IPS-15b (cell line): ENCODE measurements around the gene PLIN4.

Source experiments
- H3K27me3 ChIP-seq: one replicate; pipeline ENCODE4 v1.6.1; 2013; ENCODE audit warnings: low read length; ENCODE audit not compliant: control insufficient read depth, insufficient read depth
- H3K36me3 ChIP-seq: one replicate; pipeline ENCODE4 v1.6.1; 2013; ENCODE audit warnings: low read length; ENCODE audit not compliant: control insufficient read depth, insufficient read depth
- H3K4me1 ChIP-seq: one replicate; pipeline ENCODE4 v1.6.1; 2013; ENCODE audit warnings: mild to moderate bottlenecking, low read length; ENCODE audit not compliant: control insufficient read depth, insufficient read depth
- H3K4me3 ChIP-seq: one replicate; pipeline ENCODE4 v1.5.1; 2013; ENCODE audit warnings: low read depth, low read length
- H3K9ac ChIP-seq: one replicate; pipeline ENCODE4 v1.6.1; 2013; ENCODE audit warnings: low read depth, mild to moderate bottlenecking, low read length
- H3K9me3 ChIP-seq: one replicate; pipeline ENCODE4 v1.6.1; 2013; ENCODE audit warnings: mild to moderate bottlenecking, low read length; ENCODE audit not compliant: control insufficient read depth, insufficient read depth

Gene PLIN4

DNA sequence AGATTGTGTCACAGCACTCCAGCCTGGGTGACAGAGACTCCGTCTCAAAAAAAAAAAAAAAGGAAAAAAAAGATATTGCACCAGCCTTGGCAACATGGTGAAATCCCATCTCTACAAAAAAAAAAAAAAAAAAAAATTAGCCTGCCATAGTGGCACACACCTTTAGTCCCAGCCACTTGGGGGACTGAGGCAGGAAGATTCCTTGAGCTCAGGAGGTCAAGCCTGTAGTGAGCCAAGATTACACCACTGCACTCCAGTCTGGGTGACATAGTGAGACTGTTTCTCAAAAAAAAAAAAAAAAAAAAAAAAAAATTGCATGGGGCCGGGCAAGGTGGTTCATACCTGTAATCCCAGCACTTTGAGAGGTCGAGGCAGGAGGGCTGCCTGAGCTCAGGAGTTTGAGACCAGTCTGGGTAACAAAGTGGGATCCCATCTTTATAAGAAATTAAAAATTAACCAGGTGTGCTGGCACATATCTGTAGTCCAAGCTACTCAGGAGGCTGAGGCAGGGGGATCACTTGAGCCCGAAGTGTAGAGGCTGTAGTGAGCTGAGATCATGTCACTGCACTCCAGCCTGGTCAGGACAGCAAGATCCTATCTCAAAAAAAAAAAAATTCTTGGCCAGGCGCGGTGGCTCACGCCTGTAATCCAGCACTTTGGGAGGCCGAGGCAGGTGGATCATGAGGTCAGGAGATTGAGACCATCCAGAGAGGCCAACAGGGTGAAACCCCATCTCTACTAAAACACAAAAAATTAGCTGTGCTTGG, 53.3 kb downstream of the PLIN4 start:
- Histone ChIP-seq H3K9ac (no peak overlapping the region), H3K4me3 (no peak overlapping the region), H3K36me3 (no peaks in the 10 kb centered on the region), H3K27me3 (no peaks in the 10 kb centered on the region), H3K9me3 (no peaks in the 10 kb centered on the region), H3K4me1 (no peaks in the 10 kb centered on the region)

DNA sequence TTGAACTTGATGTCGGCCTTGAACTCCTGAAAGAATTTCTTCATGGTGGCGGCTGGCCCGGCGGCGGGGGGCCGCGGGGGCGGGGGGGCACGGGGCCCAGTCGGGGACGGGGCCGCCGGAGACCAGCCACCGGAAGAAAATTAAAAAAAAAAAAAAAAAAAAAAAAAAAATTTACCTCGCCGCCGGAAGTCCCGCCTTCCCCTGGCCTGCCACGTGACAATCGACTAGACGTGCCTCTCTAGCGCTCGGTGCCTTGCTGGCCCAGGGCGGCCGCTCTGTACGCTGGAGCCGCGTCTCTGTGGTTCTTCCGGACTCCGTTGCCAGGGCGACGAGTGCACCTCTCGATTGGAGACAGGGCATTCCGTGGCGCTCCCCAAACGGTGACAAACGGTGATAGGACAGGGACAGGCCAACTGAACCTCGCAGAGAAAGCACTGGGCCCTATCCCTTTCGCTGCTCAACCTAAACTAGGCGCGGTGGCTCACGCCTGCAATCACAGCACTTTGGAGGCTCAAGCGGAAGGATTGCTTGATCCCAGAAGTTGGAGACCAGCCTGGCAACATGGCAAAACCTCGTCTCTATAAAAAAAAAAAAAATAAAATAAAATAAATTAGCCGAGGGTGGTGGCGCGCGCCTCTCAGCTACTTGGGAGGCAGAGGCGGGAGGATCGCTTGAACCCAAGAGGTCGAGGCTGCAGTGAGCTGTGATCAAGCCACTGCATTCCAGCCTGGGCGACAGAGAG, 60.5 kb downstream of the PLIN4 start, which contains the start of gene UBXN6:
TSS of gene UBXN6 (minus strand) at position 141 of the 742 bp plus-strand sequence. CDS start at position 44, 97 bp downstream.
- H3K9me3 ChIP-seq = no peaks in the 10 kb centered on the region
- no peaks in the 10 kb centered on the region for H3K27me3 ChIP-seq
- H3K4me3 ChIP-seq = peak within 1 kb of the TSS; percentile 88
- H3K4me1 ChIP-seq = peaks cover 3% of the 10 kb centered on the region
- peaks cover 3% of the 10 kb centered on the region for H3K36me3 ChIP-seq
- peak within 1 kb of the TSS; percentile 65 for H3K9ac ChIP-seq

DNA sequence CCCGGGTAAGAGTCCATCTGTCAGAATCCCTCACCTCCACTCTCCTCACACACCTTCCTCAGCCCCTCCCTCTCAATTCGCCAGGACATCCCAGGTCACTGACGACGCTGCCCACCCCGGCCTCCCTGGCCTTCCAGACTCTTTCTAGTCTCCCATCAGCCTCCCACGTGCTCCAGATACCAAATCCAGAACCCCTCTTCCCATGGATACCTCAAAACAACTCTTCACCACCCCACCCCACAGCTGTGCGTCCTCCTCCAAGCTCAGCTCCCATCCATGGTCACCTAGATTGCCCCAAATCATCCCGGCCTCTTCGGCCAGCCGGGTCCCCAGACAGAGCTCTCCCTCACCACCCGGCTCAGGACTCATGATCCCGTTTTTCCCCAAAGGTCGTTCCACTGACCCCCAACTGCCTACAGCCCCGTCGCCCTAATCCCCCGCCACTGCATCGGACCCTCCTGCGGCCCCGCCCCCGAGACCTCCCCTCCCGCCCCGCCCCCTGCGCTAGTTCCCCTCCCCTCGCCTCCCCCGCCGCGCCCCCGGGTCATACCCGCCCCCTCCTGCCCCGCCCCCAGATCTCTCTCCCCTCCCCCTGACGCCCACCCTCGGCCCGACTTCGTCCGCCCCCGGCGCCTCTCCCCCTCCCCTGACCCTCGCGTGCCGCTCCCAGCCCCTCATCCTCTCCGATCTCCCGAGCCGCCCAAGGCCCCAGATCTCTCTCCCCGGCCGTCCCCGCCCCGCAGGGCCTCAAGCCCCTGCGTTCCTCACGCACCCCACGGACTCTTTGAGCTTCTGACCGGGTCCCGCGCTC, 61.2 kb downstream of the PLIN4 start:
- H3K27me3 ChIP-seq = no peaks in the 10 kb centered on the region
- H3K9me3 ChIP-seq = no peaks in the 10 kb centered on the region
- peaks cover 4% of the 10 kb centered on the region for H3K36me3 ChIP-seq
- peaks cover 3% of the 10 kb centered on the region for H3K4me1 ChIP-seq
- H3K4me3 ChIP-seq = peak overlapping the region; percentile 88
- H3K9ac ChIP-seq = peak overlapping the region; percentile 65

DNA sequence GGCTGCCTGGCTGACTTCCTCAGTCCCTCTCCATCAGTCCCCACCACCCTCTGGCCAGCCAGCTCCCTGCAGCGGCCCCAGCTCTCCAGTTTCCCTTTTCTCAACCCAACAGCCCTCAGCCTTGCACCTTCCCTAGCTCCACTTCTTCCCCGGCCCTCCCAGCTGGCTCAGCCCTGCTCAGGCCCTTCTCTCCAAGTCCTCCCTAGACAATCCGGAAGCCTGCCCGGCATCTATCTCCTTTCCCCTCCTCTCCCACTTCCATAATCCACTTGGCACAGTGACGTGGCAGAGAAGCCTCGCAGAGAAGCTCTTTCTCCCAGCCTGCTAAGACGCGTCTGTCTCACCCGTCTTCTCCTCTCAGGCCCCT, 61.8 kb downstream of the PLIN4 start:
- peaks cover 3% of the 10 kb centered on the region for H3K4me1 ChIP-seq

DNA sequence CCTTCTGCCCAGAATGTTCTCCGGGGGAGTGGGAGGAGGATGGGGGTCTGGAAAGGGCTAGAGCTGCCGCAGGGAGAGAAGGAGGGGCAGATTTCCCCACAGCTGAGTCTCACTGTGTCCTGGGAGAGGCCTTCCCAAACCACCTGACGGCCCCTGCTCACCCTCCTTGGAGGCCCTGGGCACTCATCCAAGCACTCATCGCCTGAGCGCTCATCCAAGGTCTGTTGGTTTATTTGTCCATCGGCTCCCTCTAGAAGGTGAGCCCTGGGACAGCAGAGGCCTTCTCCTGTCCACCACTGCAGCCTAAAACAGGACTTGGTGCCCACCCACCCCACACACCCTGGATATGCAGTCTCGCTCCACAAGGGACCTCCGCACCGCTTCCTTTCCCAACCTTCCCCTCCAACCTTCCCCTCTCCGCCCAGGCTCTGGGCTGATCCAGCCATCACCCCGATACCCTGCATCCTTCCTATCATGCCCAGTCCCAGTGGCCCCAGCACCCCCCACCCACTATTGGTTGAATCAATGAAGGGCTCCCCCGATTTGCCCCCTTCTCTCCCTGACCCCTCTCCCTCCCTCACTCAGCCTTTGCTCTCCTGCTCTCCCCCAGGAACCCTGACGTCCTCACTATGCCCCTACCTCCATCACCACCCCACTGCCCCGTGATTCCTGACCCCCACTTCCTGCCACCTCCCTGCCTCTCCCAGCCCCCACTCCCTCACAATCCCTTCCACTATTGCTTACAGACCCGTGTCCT, 62.4 kb downstream of the PLIN4 start:
- H3K36me3 ChIP-seq = peaks cover 4% of the 10 kb centered on the region
- H3K4me3 ChIP-seq = peak overlapping the region; percentile 88
- no peaks in the 10 kb centered on the region for H3K9me3 ChIP-seq
- H3K4me1 ChIP-seq = peaks cover 3% of the 10 kb centered on the region
- no peaks in the 10 kb centered on the region for H3K27me3 ChIP-seq
- no peak overlapping the region for H3K9ac ChIP-seq

More for the DNA sequence above, 61.8 kb downstream of the PLIN4 start:
- Histone ChIP-seq H3K27me3 (no peaks in the 10 kb centered on the region), H3K9me3 (no peaks in the 10 kb centered on the region), H3K9ac (peak overlapping the region; percentile 65), H3K4me3 (peak overlapping the region; percentile 88), H3K36me3 (peaks cover 4% of the 10 kb centered on the region)

DNA sequence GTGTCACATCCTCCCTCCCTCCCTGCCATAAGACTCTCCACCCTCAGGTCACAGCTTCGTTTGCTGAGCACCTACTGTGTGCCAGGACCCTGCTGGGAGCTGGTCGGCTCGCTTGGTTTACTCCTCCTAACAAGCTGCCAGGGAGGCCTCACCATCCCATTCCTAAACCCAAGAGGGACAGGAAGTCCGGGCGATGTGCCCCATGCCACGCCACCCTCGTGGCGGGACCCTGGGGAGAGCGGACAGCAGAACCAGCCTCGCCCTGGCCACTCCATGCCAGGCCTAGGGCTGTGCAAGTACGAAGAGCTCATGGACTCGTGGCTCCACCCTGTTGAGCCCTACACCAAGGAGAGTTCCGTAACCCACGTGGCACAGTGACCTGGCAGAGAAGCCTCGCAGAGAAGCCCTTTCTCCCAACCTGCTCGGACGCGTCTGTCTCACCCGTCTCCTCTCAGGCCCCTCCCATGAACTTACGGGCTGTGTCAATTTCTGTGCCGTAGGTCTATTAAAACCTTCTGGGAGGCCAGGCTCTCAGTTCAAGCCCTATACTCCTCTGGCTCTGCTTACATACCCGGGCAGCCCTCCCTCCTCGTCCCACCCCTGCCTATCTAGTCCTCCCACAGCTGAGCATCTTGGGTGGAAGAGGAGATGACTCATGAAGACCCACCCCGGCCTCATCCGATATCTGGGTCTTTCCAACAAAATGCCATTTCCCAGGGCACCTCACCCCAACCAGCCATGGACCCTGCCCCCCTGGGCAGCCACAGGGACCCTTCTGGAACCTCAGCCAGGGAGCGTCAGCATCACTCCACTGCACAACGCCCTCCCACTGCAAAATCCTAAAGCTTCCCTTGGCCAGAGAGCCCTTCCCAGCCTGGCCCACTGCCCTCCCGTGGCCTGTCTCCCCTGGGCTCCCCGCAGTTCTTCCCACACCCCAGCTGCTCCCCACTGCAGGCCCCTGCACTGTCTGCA, 63.3 kb downstream of the PLIN4 start:
- no peaks in the 10 kb centered on the region for H3K27me3 ChIP-seq
- H3K4me3 ChIP-seq = no peak overlapping the region
- no peaks in the 10 kb centered on the region for H3K9me3 ChIP-seq
- peaks cover 4% of the 10 kb centered on the region for H3K36me3 ChIP-seq
- peaks cover 3% of the 10 kb centered on the region for H3K4me1 ChIP-seq
- no peak overlapping the region for H3K9ac ChIP-seq

DNA sequence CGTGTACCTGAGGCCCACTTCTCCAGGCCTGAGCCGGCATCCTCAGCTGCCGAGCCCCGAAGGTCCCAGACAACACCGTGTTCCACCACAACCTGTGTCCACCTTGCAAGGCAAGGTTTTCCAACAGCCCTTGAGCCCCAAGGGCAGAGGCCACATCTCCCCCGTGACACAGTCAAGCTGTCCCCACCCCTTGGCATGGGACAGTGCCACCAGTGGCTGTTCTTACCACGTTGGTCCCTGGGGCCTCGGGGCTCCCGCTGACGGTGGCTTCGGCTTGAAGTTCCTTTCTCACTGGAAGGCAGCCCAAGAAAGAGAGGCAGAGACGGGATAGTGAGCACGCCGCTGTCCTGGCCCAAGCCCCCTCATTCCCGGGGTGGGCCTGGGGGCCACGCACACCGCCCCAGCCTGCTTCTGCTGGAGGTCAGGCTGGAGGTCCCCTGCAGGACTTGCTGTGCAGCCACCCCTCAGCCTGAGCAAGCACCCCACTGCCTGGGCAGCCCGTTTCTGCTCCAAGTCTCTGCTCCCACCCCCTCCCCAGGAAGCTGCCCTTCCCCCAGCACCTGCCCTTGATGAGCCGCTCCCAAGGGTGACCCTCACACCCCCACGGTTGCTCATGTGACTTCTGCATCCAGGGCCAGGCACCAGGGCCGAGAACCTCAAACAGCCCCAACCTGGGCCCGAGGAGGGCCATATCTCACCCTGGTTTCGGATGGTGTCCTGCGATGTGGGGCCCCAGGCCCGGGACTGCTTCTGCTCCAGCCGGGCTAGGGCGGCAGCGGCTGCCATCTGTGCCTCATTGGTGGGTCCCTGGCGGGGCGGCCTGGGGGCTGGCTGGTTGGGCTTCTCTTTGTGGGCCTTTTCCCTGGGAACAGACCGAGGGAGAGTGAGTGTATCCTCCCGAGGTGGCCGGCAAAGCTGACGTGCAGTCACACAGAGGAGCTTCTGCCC, 64.8 kb downstream of the PLIN4 start:
- peaks cover 3% of the 10 kb centered on the region for H3K4me1 ChIP-seq
- no peaks in the 10 kb centered on the region for H3K9me3 ChIP-seq
- no peak overlapping the region for H3K4me3 ChIP-seq
- peaks cover 15% of the 10 kb centered on the region for H3K36me3 ChIP-seq
- H3K27me3 ChIP-seq = no peaks in the 10 kb centered on the region
- no peak overlapping the region for H3K9ac ChIP-seq

DNA sequence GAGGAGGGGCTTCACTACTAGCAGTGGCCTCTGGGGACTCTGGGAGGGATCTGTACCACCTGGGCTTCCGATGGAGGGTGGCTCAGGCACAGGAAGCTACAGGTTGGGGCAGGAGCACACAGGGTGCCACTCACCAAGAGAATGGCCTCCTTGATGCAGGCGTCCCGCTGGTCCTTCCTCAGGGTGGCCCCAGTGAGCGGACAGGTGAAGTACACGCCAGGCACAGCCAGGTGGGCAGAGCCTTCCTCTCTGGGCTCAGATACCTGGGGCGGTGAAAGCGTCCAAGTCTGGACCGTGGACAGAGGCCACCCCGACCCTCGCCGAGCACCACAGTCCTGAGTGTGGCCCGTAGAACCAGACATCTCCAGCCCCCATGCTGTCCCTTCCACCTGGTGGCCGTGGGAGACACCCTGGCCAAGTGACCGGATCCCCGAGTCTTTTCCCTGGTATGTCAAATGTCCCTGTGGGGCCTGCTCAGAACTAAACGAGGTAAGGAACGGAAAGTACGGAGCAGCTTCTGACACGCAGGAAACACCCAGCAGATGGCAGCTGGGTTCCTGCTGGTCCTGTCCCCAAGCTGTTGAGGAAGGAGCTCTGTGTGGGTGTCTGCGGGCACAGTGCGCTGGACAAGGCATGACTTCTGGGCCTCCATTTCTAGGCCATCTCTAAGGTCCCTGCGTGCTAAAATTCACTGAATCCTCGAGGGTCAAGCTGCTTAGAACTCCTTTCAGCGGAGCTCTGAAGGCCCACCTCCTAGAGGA, 65.9 kb downstream of the PLIN4 start:
- Histone ChIP-seq H3K9me3 (no peaks in the 10 kb centered on the region), H3K36me3 (peaks cover 20% of the 10 kb centered on the region), H3K4me3 (no peak overlapping the region), H3K27me3 (no peaks in the 10 kb centered on the region), H3K4me1 (peaks cover 3% of the 10 kb centered on the region), H3K9ac (no peak overlapping the region)
